H1 (cell line): ENCODE results near the gene HLTF. TPM values are rescaled to one million over a fixed set of nuclear protein-coding genes. Genes with fewer than 3 reads are reported as not detected.

Experiments
- CTCF ChIA-PET: fragments of 300-600 bp; sonication (Branson Sonifier 250); formaldehyde crosslinking; loops from one replicate; lab custom pipeline; 2021; ENCODE audit not compliant: partially characterized antibody; lab: Charles Lee
- POLR2A ChIA-PET: fragments of 300-600 bp; sonication (Branson Sonifier 250); formaldehyde crosslinking; loops from one replicate; lab custom pipeline; 2021; ENCODE audit warnings: inconsistent platforms; ENCODE audit not compliant: partially characterized antibody; lab: Charles Lee
- DNase-seq, 2 experiments: peaks; one replicate each; pipeline versions ENCODE4 v3.0.0 to v3.0.0-alpha.2; 2010 to 2022; ENCODE audit warnings: low spot score in 2 of 2, low read depth in 1 of 2, mixed read lengths in 1 of 2
- FAIRE-seq: peaks from 2 replicates; lab custom pipeline; 2011; peaks lifted over from hg19 to GRCh38; lab: Jason Lieb, UNC
- H2AFZ ChIP-seq: 2 replicates; pipeline ENCODE4 v1.8.1; 2012; ENCODE audit warnings: low read length, inconsistent platforms
- H2AK5ac ChIP-seq: 2 replicates; pipeline ENCODE4 v1.6.1; 2013; ENCODE audit warnings: low read depth, low read length
- H2BK120ac ChIP-seq: replicated peaks from 2 replicates; pipeline ENCODE3; 2013; ENCODE audit warnings: low read depth, low read length, inconsistent platforms
- H2BK12ac ChIP-seq: 2 replicates; pipeline ENCODE4 v1.6.1; 2013; ENCODE audit warnings: low read depth, low read length
- H2BK15ac ChIP-seq: 2 replicates; pipeline ENCODE4 v1.6.1; 2013; ENCODE audit warnings: low read length
- H2BK20ac ChIP-seq: 2 replicates; pipeline ENCODE4 v1.6.1; 2013; ENCODE audit warnings: low read length
- H2BK5ac ChIP-seq: 2 replicates; pipeline ENCODE4 v1.6.1; 2013; ENCODE audit warnings: low read depth, low read length
- H3K14ac ChIP-seq: 2 replicates; pipeline ENCODE4 v1.6.1; 2013; ENCODE audit warnings: inconsistent platforms; ENCODE audit not compliant: insufficient read length
- H3K18ac ChIP-seq: 2 replicates; pipeline ENCODE4 v1.6.1; 2013; ENCODE audit warnings: low read length; ENCODE audit errors: extremely low read depth
- H3K23ac ChIP-seq: 2 replicates; pipeline ENCODE4 v1.6.1; 2013; ENCODE audit warnings: inconsistent platforms; ENCODE audit not compliant: insufficient read length
- H3K23me2 ChIP-seq: 2 replicates; pipeline ENCODE4 v1.6.1; 2013; ENCODE audit warnings: low read depth, low read length
- H3K27ac ChIP-seq: 2 replicates; pipeline ENCODE4 v1.6.1; 2011; ENCODE audit warnings: low read depth, low read length, inconsistent platforms
- H3K27me3 ChIP-seq, 4 experiments: replicated peaks in 1 of 4; 1 replicate in 1 of 4; 2 replicates in 3 of 4; pipeline versions ENCODE4 v1.6.1 to v1.8.1; 2011 to 2013; ENCODE audit warnings: low read length in 3 of 4, mild to moderate bottlenecking in 3 of 4, inconsistent platforms in 2 of 4, mixed read lengths in 2 of 4, moderate library complexity in 1 of 4; ENCODE audit not compliant: control insufficient read depth in 3 of 4, insufficient read depth in 3 of 4; ENCODE audit errors: extremely low read depth in 1 of 4
- H3K36me3 ChIP-seq, 4 experiments: 2 replicates each; pipeline versions ENCODE4 v1.6.1 to v1.8.1; 2011 to 2013; ENCODE audit warnings: mild to moderate bottlenecking in 4 of 4, low read length in 3 of 4, moderate library complexity in 2 of 4, control low read depth in 1 of 4, inconsistent platforms in 1 of 4; ENCODE audit not compliant: insufficient read depth in 4 of 4, control insufficient read depth in 2 of 4
- H3K4ac ChIP-seq: replicated peaks from 2 replicates; pipeline ENCODE3; 2013; ENCODE audit warnings: low read length, low read depth, mixed read lengths, inconsistent platforms; ENCODE audit not compliant: insufficient read length
- H3K4me1 ChIP-seq, 4 experiments: replicated peaks in 1 of 4; 1 replicate in 1 of 4; 2 replicates in 3 of 4; pipeline versions ENCODE4 v1.6.1 to v1.8.1; 2011 to 2013; ENCODE audit warnings: low read length in 3 of 4, inconsistent platforms in 2 of 4, mixed read lengths in 1 of 4; ENCODE audit not compliant: insufficient read depth in 4 of 4, control insufficient read depth in 3 of 4
- H3K4me2 ChIP-seq, 2 experiments: 2 replicates each; pipeline versions ENCODE4 v1.6.1 to v1.8.1; 2011 to 2013; ENCODE audit warnings: low read depth in 2 of 2, low read length in 2 of 2, control low read depth in 1 of 2, inconsistent platforms in 1 of 2, mild to moderate bottlenecking in 1 of 2; ENCODE audit not compliant: insufficient read depth in 1 of 2
- H3K4me3 ChIP-seq, 4 experiments: fragments of 200-600, 300-600 bp in 1 of 4; sonication (generic), shearing (Covaris generic), sonication (Bioruptor Twin) in 1 of 4; 2 replicates each; pipeline versions ENCODE4 v1.5.1 to v1.8.1; 2011 to 2016; ENCODE audit warnings: low read length in 4 of 4, low read depth in 3 of 4, control low read depth in 2 of 4, inconsistent platforms in 2 of 4, mild to moderate bottlenecking in 2 of 4, mixed read lengths in 1 of 4, moderate library complexity in 1 of 4; ENCODE audit not compliant: insufficient read depth in 2 of 4; ENCODE audit errors: extremely low read depth in 1 of 4
- H3K56ac ChIP-seq: replicated peaks from 2 replicates; pipeline ENCODE3; 2013; ENCODE audit warnings: low read depth, mild to moderate bottlenecking, mixed read lengths, low read length, inconsistent platforms; ENCODE audit not compliant: insufficient read length
- H3K79me1 ChIP-seq: 2 replicates; pipeline ENCODE4 v1.6.1; 2013; ENCODE audit warnings: low read depth, low read length, control low read depth
- H3K79me2 ChIP-seq, 2 experiments: 2 replicates each; pipeline versions ENCODE4 v1.6.1 to v1.8.1; 2012 to 2013; ENCODE audit warnings: low read length in 2 of 2, mild to moderate bottlenecking in 2 of 2, inconsistent platforms in 1 of 2; ENCODE audit not compliant: insufficient read depth in 2 of 2, control insufficient read depth in 1 of 2
- H3K9ac ChIP-seq, 4 experiments: replicated peaks in 1 of 4; 1 replicate in 1 of 4; 2 replicates in 3 of 4; pipeline versions ENCODE4 v1.6.1 to v1.8.1; 2011 to 2013; ENCODE audit warnings: low read depth in 3 of 4, low read length in 3 of 4, control low read depth in 2 of 4, mild to moderate bottlenecking in 2 of 4, moderate library complexity in 2 of 4, inconsistent platforms in 1 of 4; ENCODE audit errors: extremely low read depth in 1 of 4
- H3K9me3 ChIP-seq, 2 experiments: 2 replicates each; pipeline versions ENCODE4 v1.6.1 to v1.8.1; 2012 to 2013; ENCODE audit warnings: mild to moderate bottlenecking in 2 of 2, moderate library complexity in 2 of 2, control low read depth in 1 of 2, inconsistent platforms in 1 of 2, low read depth in 1 of 2, low read length in 1 of 2, mixed read lengths in 1 of 2; ENCODE audit not compliant: insufficient read depth in 2 of 2
- H4K20me1 ChIP-seq, 2 experiments: replicated peaks in 1 of 2; 2 replicates each; pipeline versions ENCODE3 to v1.8.1; 2011 to 2013; ENCODE audit warnings: inconsistent platforms in 2 of 2, low read length in 2 of 2, mild to moderate bottlenecking in 1 of 2; ENCODE audit not compliant: insufficient read depth in 2 of 2, control insufficient read depth in 1 of 2
- H4K5ac ChIP-seq: 2 replicates; pipeline ENCODE4 v1.6.1; 2013; ENCODE audit warnings: low read length, low read depth, mixed read lengths, inconsistent platforms; ENCODE audit not compliant: insufficient read length
- H4K8ac ChIP-seq: 2 replicates; pipeline ENCODE4 v1.8.0; 2013; ENCODE audit warnings: mild to moderate bottlenecking, moderate library complexity, low read length, inconsistent platforms; ENCODE audit not compliant: insufficient read depth; ENCODE audit errors: extremely low read depth
- H4K91ac ChIP-seq: replicated peaks from 2 replicates; pipeline ENCODE3; 2013; ENCODE audit warnings: low read length, mixed read lengths, inconsistent platforms; ENCODE audit not compliant: insufficient read length
- BACH1 ChIP-seq: IDR thresholded peaks from 2 replicates; pipeline ENCODE4 v1.6.1; 2012; ENCODE audit warnings: low read length, improper control_type of control experiment
- HDAC6 ChIP-seq: IDR thresholded peaks from one replicate; pipeline ENCODE4 v1.7.1; 2012; ENCODE audit warnings: low read depth, mild to moderate bottlenecking, inconsistent platforms, low read length, moderate library complexity
- POU5F1 ChIP-seq: IDR thresholded peaks from 2 replicates; pipeline ENCODE4 v1.6.1; 2011; ENCODE audit warnings: low read depth, mild to moderate bottlenecking, low read length, moderate library complexity
- WGBS, 2 experiments: shearing (Covaris generic) in 1 of 2; methylation state at CpG; one replicate each; pipeline versions ENCODE4 v1.1.6 to v1.1.7; 2013 to 2015; ENCODE audit warnings: low lambda C conversion rate in 2 of 2, mixed read lengths in 2 of 2, inconsistent platforms in 1 of 2, low coverage in 1 of 2, missing lambda C conversion rate in 1 of 2; ENCODE audit not compliant: insufficient replicate concordance in 2 of 2, insufficient coverage in 1 of 2, insufficient read length in 1 of 2; ENCODE audit errors: extremely low coverage in 1 of 2, missing lambda C conversion rate in 1 of 2; 5-methylcytosine and 5-hydroxymethylcytosine counted together
- polyA plus RNA-seq, 7 experiments: library from polyadenylated mRNA; depleted of rRNA in 3 of 7; stranded (reverse) in 5 of 7; unstranded in 2 of 7; fragments of >200 nt in 5 of 7; fragments of 200-250 nt in 2 of 7; gene quantifications; 1 replicate in 5 of 7; 2 replicates in 1 of 7; 4 replicates in 1 of 7; pipeline versions ENCODE4 v1.2.1 to v1.2.3, GENCODE V29; 2011 to 2013; ENCODE audit warnings: missing spikeins in 2 of 7, mixed read lengths in 2 of 7
- total RNA-seq: library from RNA; stranded (reverse); fragmentation: NEBNext Ultra II Directional; extraction: Animal tissue kit (Norgen Biotek cat#: 25700); gene quantifications from 2 replicates; pipeline ENCODE4 v1.2.1, GENCODE V29; 2021

The HLTF gene
- total and polyA plus RNA-seq, 2 of the 8 experiments (the other 6 are each of a cell fraction or from before 2014, with no cell fraction given), result 18.1 to 60.3 TPM

DNA sequence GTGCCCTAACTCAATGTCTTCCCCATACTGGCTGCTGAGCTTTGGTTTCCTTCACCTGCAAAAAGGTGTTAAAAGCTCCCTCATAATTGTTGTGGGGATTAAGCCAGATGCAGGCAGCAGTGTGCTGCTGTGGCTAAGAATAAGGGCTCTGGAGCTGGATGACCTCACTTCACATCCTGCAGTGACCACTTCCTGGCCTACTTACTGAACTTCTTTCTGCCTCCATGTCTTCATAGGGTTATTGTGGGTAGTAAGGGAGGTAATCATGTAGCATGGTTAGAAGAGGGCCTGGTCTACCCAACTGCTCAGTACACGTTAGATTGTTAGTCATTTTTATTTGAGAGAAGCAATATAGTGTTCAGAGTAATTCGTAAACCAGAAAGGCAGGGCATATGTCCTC lies 76.6 kb downstream of the HLTF start:
- no peak overlapping the region for H4K8ac ChIP-seq
- H2AK5ac ChIP-seq, result no peak overlapping the region
- no peak overlapping the region for H2BK20ac ChIP-seq
- FAIRE-seq (no peak), DNase-seq (no peak)
- H3K9ac ChIP-seq, result no peak overlapping the region
- peaks cover 0 to 5% (median 2%) of the 10 kb centered on the region in 4 experiments; a peak in 2 of 7 replicates for H3K4me1 ChIP-seq
- no peak overlapping the region for H2AFZ ChIP-seq
- no peaks in the 10 kb centered on the region for H3K79me1 ChIP-seq
- H2BK15ac ChIP-seq, result no peak overlapping the region
- H4K20me1 ChIP-seq, result no peaks in the 10 kb centered on the region
- H3K4ac ChIP-seq, result no peak overlapping the region
- POLR2A ChIA-PET, result interaction anchor here (0.6 to 2.1 kb wide), 2 partner anchors 11 to 14 kb away, joined by 3 to 7 read pairs; no protein-coding TSS in a partner anchor
- H2BK120ac ChIP-seq, result no peak overlapping the region
- H3K27me3 ChIP-seq, result no peaks in the 10 kb centered on the region
- no peak overlapping the region for H3K4me2 ChIP-seq
- H4K5ac ChIP-seq, result no peak overlapping the region
- no peak overlapping the region for H3K4me3 ChIP-seq
- no peak overlapping the region for H2BK5ac ChIP-seq
- H3K27ac ChIP-seq, result no peak overlapping the region
- TF ChIP-seq POU5F1, result no peak
- no peak for TF ChIP-seq BACH1
- no peak for TF ChIP-seq HDAC6
- H4K91ac ChIP-seq, result no peak overlapping the region
- CTCF ChIA-PET, result interaction anchor here (1.1 to 1.6 kb wide), 3 partner anchors 11 to 264 kb away, joined by 3 to 5 read pairs (median 3); no protein-coding TSS in a partner anchor
- H3K14ac ChIP-seq, result no peak overlapping the region
- no peaks in the 10 kb centered on the region for H3K9me3 ChIP-seq
- no peak overlapping the region for H3K23ac ChIP-seq
- no peaks in the 10 kb centered on the region for H3K23me2 ChIP-seq
- H3K18ac ChIP-seq, result no peak overlapping the region
- H2BK12ac ChIP-seq, result no peak overlapping the region
- no peak overlapping the region for H3K56ac ChIP-seq
- no peaks in the 10 kb centered on the region for H3K79me2 ChIP-seq
- WGBS, 2 experiments, result 97% methylated on average over 2 of the region's 2 CpGs; no CpG with 5 or more reads in 1 of the 2 experiments
- peaks cover 0 to 26% (median 7%) of the 10 kb centered on the region in 4 experiments; a peak in 4 of 8 replicates for H3K36me3 ChIP-seq
